GM21526 (cell line): Measurements from ENCODE around the gene KDM1A.

Experiments
- ATAC-seq: cut with Tn5 transposase; IDR thresholded peaks from one replicate; pipeline ENCODE4 v1.9.1; 2021; ENCODE audit warnings: moderate library complexity; ENCODE audit not compliant: unreplicated experiment, low FRiP score

Gene KDM1A

GRCh38 chr1:23065385-23065784, 46.1 kb downstream of the KDM1A start:
- ATAC-seq: no peak

- ATAC-seq: no peak
Observed at GRCh38 chr1:23066075-23066474, 46.8 kb downstream of the KDM1A start.

GRCh38 chr1:23069149-23069548, 49.9 kb downstream of the KDM1A start:
- no peak for ATAC-seq

GRCh38 chr1:23069675-23070074, 50.4 kb downstream of the KDM1A start:
- ATAC-seq: no peak

GRCh38 chr1:23074012-23074411, 54.7 kb downstream of the KDM1A start:
- ATAC-seq: no peak

GRCh38 chr1:23079025-23079424, 59.8 kb downstream of the KDM1A start:
- ATAC-seq: no peak

GRCh38 chr1:23080885-23081284, 61.6 kb downstream of the KDM1A start:
- ATAC-seq: no peak

GRCh38 chr1:23081376-23081775, 62.1 kb downstream of the KDM1A start:
- ATAC-seq: no peak

- no peak for ATAC-seq
Observed at GRCh38 chr1:23083714-23084480, 64.6 kb downstream of the KDM1A start.

DNA sequence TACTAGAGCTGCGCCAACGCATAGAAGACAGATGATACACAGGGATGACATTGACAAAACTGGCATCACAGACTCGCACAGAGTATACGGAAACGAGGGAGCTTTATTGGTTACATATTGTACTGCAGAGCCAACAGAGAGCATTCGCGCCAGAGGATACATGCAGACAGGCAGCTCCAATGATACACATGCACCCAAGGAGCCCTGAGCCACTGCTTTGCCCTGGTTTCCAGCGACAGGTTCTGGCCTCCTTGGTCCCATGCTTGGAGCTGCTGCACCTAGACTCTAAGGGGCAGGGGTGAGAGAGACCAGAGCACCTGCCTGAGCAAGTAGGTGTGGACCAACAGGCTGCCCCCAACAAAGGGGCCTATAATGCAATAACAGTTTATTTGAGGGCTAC, 65.6 kb downstream of the KDM1A start:
- no peak for ATAC-seq

GRCh38 chr1:23085696-23086095, 66.4 kb downstream of the KDM1A start:
- no peak for ATAC-seq

DNA sequence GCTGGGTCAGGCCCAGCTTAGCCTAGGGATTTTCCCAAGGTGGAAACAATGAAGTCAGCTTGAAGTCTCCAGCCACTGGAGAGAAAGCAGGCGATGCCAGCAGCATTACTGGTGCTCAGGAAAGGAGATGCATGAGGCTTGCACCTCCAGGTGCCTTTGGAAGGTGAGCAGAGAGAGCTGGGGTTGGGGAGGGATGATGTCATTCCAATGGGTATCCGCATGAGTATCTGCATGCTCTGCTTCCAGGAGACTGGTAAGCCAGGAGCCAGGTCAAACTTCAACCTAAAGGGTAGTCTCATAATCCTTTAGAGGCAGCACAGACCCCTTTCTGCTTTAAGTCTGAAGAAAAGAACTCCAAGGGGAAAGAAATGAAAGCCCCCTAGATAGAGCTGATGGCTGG, 68.8 kb downstream of the KDM1A start:
- ATAC-seq: no peak

- no peak for ATAC-seq
Observed at GRCh38 chr1:23090056-23090455, 70.8 kb downstream of the KDM1A start.

DNA sequence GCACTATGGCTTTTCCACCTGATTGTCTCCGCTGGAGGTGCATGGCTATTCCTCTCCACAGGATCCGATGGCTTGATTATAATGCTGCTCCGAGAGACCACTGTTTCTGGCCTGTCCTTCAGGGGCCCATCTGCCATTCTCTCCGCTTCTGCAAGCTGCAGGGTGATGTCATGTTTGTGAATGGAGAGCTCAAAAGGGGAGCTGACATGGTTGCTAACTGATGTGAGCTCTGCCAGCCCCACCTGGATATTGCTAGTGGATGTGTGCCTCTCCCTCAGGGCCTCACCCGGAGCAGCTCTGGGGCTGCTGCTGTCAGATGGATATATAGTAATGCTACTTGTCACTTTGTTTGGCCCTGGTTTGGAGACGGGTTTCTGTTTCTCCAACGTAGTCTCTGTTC, 72.3 kb downstream of the KDM1A start:
- no peak for ATAC-seq

DNA sequence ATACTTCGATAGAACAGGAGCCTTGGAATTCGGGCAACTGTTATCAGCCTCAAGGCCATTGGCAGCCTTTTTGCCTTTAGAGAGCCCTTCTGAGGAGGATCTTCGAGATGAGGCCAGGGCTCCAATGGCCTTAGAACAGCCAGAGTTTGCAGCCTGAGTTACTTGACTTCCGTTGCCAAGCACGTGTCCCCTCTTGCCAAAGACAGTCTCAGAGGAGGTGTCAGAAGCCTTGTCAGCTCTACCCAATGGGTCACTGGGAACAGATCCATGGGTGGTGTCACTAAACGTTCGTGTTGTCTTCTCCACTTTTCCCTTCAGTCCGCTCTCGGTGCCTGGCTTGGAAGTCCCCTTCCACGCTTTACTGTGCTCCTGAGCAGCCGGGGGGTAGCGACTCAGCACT, 73.2 kb downstream of the KDM1A start:
- ATAC-seq: no peak

DNA sequence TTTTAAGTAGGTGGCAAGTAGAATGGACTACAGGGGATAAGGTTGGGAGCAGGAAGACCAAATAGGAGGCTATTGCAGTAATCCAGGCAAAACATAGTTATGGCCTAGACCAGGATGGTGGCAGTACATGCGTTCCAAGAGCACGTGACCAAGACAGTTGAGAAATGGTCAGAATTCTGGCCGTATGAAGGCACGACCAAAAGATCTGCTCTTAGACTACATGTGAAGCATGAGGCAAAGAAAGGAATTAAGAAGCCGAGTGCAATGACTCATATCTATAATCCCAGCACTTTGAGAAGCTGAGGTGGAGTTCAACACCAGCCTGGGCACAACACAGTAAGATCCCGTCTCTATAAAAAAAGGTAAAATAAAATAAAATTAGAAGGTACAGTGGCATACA, 78.0 kb downstream of the KDM1A start:
- no peak for ATAC-seq

- ATAC-seq: no peak
Observed at GRCh38 chr1:23098463-23099170, 79.3 kb downstream of the KDM1A start.

DNA sequence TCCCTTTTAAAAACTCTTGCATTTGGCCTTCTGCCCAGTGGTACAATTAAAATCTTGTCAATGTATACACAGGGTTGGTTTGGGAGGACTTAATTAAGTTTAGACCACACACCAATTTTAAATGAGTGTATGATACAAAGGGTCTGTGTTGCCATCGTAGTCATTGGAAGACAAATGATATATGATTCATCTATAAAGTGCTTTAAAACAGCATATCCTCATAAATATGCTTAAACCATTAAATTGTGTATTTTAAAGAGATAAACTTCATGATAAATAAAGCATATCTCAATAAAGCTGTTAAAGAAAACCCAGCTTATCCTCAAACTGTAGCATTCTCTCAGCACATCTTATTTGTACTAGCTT, 79.9 kb downstream of the KDM1A start:
- ATAC-seq: no peak

GRCh38 chr1:23100074-23100748, 80.9 kb downstream of the KDM1A start:
- ATAC-seq: no peak

GRCh38 chr1:23101101-23101827, 82.0 kb downstream of the KDM1A start:
- no peak for ATAC-seq

DNA sequence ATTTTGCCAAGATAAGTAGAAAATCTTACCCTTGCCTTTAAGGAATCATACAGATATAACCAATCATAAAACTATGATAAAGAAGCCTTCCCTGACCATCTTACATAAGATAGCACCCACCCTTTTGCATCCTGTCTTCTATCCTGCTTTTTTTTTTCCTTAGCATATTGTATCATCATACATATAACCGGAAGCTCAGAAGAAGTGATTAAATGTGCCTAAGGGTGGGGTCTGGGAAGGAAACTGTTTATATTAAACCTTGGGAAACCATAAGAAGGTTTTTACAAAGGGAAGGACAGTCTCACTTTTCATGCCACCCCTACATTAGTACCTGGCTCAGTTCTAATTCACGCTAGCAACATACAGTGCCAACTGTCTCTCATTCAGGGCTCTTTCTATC, 82.6 kb downstream of the KDM1A start:
- ATAC-seq: no peak
